Astrocyte of the cerebellum (primary cell): Measurements from ENCODE around the gene PRDX5.
A peak's percentile ranks its signal among the peaks of the same experiment; 100 is the strongest.

ENCODE experiments used
- DNase-seq: peaks from one replicate; pipeline ENCODE4 v3.0.0-alpha.2; 2011; ENCODE audit warnings: low read depth
- H3K4me3 ChIP-seq: 2 replicates; pipeline ENCODE4 v1.5.1; 2011; ENCODE audit warnings: mild to moderate bottlenecking, low read depth, low read length, moderate library complexity
- in situ Hi-C: cut with HindIII; loops from 2 replicates; pipeline ENCODE4 v1.10.0; 2017; ENCODE audit warnings: low sequenced_read_pairs
- TF ChIP-seq, protein P1 (sequence below): IDR thresholded peaks from 2 replicates; pipeline ENCODE4 v1.5.1; 2012; ENCODE audit warnings: low read length, low read depth, moderate library complexity, mild to moderate bottlenecking; ENCODE audit errors: missing control alignments

PRDX5 gene

DNA sequence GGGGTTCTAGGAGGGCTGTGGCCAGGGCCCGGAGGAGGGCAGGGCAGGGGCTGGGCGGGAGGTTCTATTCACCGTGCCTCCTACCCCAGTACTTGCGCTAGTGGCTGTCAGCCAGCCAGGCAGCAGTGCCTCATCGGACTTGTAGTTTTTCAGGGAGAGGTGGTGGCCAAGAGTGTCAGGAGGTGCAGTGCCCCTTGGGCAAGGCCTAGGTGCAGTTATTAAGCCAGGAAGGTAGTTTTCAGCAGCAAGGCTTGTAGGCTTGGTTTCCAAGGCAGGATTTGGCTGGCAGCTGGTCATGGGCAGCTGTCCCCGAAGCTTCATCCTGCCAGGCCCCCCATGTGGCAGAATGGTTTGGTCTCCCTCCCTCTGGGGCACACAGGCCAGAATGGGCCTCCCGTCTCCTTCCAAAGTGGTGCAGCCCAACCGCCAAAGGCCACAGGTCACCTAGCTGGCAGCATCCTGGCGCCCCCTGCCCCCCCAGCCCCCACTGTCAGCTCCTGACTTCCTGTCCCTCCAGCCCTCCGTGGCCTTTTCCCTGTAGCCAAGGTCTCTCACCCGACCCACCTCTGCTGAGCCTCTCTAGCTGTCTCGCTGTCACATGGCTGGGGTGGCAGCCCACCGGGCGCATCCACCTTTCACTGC is 30.6 kb downstream of the PRDX5 start:
- H3K4me3 ChIP-seq: no peak overlapping the region
- TF ChIP-seq, protein P1, sequence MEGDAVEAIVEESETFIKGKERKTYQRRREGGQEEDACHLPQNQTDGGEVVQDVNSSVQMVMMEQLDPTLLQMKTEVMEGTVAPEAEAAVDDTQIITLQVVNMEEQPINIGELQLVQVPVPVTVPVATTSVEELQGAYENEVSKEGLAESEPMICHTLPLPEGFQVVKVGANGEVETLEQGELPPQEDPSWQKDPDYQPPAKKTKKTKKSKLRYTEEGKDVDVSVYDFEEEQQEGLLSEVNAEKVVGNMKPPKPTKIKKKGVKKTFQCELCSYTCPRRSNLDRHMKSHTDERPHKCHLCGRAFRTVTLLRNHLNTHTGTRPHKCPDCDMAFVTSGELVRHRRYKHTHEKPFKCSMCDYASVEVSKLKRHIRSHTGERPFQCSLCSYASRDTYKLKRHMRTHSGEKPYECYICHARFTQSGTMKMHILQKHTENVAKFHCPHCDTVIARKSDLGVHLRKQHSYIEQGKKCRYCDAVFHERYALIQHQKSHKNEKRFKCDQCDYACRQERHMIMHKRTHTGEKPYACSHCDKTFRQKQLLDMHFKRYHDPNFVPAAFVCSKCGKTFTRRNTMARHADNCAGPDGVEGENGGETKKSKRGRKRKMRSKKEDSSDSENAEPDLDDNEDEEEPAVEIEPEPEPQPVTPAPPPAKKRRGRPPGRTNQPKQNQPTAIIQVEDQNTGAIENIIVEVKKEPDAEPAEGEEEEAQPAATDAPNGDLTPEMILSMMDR: no peak
- DNase-seq: peak; percentile 43
- in situ Hi-C loops: no loop called here

DNA sequence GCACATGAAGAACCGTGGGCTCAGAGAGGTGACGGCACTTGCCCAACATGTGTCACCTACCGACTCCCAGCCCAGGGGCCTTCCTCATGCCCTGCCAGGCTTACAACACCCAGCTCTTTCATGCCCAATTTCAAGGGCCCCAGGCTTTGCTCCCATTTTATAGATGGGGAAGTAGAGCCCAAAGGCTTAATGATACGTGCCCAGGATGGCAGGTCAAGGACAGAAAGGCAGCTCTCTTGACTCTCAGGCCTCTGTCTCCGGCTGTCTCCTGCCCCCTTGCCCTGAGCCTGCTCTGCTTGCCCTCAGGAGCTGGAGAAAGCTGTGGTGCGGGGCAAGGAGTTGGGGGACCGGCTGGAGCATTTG is 31.1 kb downstream of the PRDX5 start:
- no peak for DNase-seq
- in situ Hi-C loops: no loop called here
- TF ChIP-seq, protein P1: no peak
- H3K4me3 ChIP-seq: no peak overlapping the region

DNA sequence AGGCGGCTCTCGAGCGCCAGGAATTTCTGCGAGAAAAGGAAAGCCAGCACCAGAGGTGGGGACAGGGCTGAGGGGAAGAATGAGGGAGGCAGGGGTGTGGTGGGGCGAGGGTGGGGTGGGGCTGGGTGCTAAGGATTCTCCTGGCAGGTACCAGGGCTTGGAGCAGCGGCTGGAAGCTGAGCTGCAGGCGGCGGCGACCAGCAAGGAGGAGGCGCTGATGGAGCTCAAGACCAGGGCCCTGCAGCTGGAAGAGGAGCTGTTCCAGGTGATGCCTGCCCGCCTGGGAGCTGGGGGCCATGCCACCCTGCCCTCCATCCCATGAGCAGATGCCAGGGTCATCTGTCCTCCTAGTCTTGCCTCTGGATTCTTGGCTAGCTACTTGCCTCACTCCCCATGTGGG is 31.5 kb downstream of the PRDX5 start:
- in situ Hi-C loops: no loop called here

DNA sequence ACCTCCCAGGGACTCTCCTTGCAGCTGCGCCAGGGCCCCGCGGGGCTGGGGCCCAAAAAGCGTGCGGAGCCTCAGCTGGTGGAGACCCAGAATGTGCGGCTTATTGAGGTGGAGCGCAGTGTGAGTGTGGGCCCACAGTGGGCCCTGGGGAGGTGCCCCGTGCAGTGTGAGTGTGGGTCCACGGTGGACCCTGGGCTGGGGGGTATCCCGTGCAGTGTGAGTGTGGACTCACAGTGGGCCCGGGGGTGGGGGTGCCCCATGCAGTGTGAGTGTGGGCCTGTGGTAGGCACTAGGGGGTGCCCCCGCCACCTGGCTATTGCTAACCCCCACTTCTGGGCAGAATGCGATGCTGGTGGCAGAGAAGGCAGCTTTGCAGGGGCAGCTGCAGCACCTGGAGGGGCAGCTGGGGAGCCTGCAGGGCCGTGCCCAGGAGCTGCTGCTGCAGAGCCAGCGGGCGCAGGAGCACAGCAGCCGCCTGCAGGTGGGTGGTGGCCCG is 33.3 kb downstream of the PRDX5 start:
- H3K4me3 ChIP-seq: no peak overlapping the region
- in situ Hi-C loops: no loop called here
- DNase-seq: no peak
- TF ChIP-seq, protein P1: no peak

More for the DNA sequence above, 31.5 kb downstream of the PRDX5 start:
- TF ChIP-seq, protein P1: no peak
- H3K4me3 ChIP-seq: no peak overlapping the region
- no peak for DNase-seq

DNA sequence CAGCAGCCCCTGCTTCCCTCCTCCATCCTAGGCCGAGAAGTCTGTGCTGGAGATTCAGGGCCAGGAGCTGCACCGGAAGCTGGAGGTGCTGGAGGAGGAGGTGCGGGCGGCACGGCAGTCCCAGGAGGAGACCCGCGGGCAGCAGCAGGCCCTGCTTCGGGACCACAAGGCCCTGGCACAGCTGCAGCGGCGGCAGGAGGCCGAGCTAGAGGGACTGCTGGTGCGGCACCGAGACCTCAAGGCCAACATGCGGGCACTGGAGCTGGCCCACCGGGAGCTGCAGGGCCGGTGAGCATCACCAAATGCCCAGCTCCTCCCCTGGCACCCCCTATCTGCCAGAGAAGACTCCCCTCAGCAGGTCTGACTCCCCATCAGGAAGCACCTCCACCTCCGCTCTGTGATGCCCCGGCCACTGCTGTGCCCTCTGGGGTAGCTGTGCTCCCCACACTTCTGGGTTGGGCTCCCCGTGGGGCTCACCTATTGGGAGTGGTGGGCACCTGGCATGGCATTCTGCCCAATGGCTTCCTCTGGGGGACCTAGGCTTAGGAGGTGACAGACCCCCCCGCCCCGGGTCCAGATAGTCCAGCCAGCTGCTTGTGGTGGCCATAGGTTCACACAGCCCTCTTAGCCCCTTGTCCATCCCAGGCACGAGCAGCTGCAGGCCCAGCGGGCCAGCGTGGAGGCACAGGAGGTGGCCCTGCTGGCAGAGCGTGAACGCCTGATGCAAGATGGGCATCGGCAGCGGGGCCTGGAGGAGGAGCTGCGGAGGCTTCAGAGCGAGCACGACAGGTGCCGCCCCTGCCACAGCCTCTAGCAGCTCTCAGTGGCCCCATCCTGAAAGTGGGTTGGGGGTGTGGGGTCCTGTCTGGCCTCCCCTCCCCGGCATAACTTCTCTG is 34.4 kb downstream of the PRDX5 start:
- in situ Hi-C loops: no loop called here
- no peak for DNase-seq
- TF ChIP-seq, protein P1: no peak
- H3K4me3 ChIP-seq: no peak overlapping the region

DNA sequence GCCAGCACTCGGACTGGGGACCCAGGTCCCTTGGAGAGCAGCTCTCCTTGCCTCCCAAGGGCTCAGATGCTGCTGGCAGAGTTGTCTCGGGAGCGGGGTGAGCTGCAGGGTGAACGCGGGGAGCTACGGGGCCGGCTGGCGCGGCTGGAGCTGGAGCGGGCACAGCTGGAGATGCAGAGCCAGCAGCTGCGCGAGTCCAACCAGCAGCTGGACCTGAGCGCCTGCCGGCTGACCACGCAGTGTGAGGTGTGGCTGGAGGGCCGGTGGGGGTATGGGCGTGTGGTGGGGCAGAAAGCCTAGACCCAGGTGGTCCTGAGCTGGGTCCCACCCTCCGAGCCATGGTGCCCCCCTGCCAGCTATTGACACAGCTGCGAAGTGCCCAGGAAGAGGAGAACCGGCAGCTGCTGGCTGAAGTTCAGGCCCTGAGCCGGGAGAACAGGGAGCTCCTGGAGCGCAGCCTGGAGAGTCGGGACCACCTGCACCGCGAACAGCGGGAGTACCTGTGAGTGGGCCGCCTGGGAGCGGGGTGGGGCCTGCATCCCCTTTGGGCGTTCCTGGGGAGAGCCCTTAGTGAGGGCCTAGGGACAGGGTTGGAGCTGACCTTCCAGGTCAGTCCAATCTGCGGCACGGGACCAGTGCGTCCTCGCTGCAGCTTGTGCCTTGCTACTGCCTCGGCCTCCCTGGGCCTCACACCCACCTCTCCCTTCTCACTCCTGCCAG is 35.2 kb downstream of the PRDX5 start:
- H3K4me3 ChIP-seq: no peak overlapping the region
- TF ChIP-seq, protein P1: no peak
- no peak for DNase-seq
- in situ Hi-C loops: no loop called here
